Stomach (tissue), 9 donors: ENCODE data around the gene USP36. TPM values are rescaled to one million over a fixed set of nuclear protein-coding genes. Genes with fewer than 3 reads are reported as not detected.
"Not testable (repeated sequence)": the region's sequence is repeated elsewhere in the genome, so short reads cannot be mapped to it uniquely, and the experiment has no call there.

ENCODE experiments used
- DNase-seq, 2 donors: peaks; one replicate each; pipeline versions ENCODE4 v3.0.0 to v3.0.0-alpha.2; 2013 to 2019
- H3K27ac ChIP-seq, 5 donors: fragments of 200-600 bp in 4 of 5; sonication (generic) in 4 of 5; one replicate each; pipeline ENCODE4 v1.5.1; 2013 to 2019; ENCODE audit warnings: mild to moderate bottlenecking in 1 of 5, moderate library complexity in 1 of 5
- H3K27me3 ChIP-seq, 3 donors: fragments of 200-600 bp; sonication (generic); one replicate each; pipeline ENCODE4 v1.5.1; 2017 to 2019; ENCODE audit warnings: mixed run types in 1 of 3
- H3K36me3 ChIP-seq, 4 donors: fragments of 200-600 bp; sonication (generic); 1 replicate in 3 of 4; 2 replicates in 1 of 4; pipeline ENCODE4 v1.5.1; 2016 to 2019
- H3K4me1 ChIP-seq, 4 donors: fragments of 200-600 bp; sonication (generic); one replicate each; pipeline ENCODE4 v1.5.1; 2016 to 2019
- H3K4me3 ChIP-seq, 4 donors: fragments of 200-600 bp; sonication (generic) in 3 of 4; one replicate each; pipeline ENCODE4 v1.5.1; 2016 to 2019; ENCODE audit warnings: mild to moderate bottlenecking in 1 of 4
- H3K9me3 ChIP-seq, 4 donors: fragments of 200-600 bp; sonication (generic); one replicate each; pipeline ENCODE4 v1.5.1; 2016 to 2019
- EP300 ChIP-seq: sonication (generic); formaldehyde crosslinking; IDR thresholded peaks from one replicate; pipeline ENCODE4 v1.6.1; 2017; ENCODE audit warnings: antibody characterized with exemption
- POLR2A ChIP-seq, 4 donors: fragments of 450-650 bp; IDR thresholded peaks; one replicate each; pipeline ENCODE4 v1.6.1; 2016; ENCODE audit warnings: antibody characterized with exemption in 4 of 4, control low read depth in 2 of 4, mild to moderate bottlenecking in 1 of 4, moderate library complexity in 1 of 4
- POLR2AphosphoS5 ChIP-seq, 3 donors: sonication (generic); formaldehyde crosslinking; IDR thresholded peaks; one replicate each; pipeline ENCODE4 v1.6.1; 2016; ENCODE audit warnings: antibody characterized with exemption in 3 of 3
- WGBS, 5 donors: extraction: QIAGEN DNeasy Blood & Tissue Kit in 3 of 5; methylation state at CpG; one replicate each; pipeline versions ENCODE4 v1.1.5 to v1.1.7; 2013 to 2018; 5-methylcytosine and 5-hydroxymethylcytosine counted together
- intact Hi-C: fragments of 100-400 bp; cut with DNase I; formaldehyde crosslinking; loops from one replicate; pipeline ENCODE4 v1.15.1; 2023; ENCODE audit warnings: low total_unique reads
- polyA plus RNA-seq, 3 donors: library from polyadenylated mRNA; stranded (reverse); fragments of 200-250 nt; gene quantifications; one replicate each; pipeline ENCODE4 v1.2.3, GENCODE V29; 2013
- total RNA-seq, 5 donors: library from RNA; depleted of rRNA; stranded (reverse); fragments of >200 nt; gene quantifications; one replicate each; pipeline versions ENCODE4 v1.1.0 to v1.2.3, GENCODE V29; 2014 to 2016
- TF ChIP-seq, protein P1 (sequence below), 7 experiments: fragments of 450-650 bp in 4 of 7; fragments of 200-600 bp in 3 of 7; sonication (generic) in 3 of 7; IDR thresholded peaks; one replicate each; pipeline ENCODE4 v1.5.1; 2016 to 2019; ENCODE audit warnings: antibody characterized with exemption in 7 of 7, control low read depth in 2 of 7, mild to moderate bottlenecking in 1 of 7
- donor health status: healthy with polysubstance abuse.
- donor health status: Bipolar disorder and iron deficiency.
- donor health status: healthy.

Gene USP36
- total and polyA plus RNA-seq, 8 donors, result 14.2 to 106 (median 34.8) TPM

DNA sequence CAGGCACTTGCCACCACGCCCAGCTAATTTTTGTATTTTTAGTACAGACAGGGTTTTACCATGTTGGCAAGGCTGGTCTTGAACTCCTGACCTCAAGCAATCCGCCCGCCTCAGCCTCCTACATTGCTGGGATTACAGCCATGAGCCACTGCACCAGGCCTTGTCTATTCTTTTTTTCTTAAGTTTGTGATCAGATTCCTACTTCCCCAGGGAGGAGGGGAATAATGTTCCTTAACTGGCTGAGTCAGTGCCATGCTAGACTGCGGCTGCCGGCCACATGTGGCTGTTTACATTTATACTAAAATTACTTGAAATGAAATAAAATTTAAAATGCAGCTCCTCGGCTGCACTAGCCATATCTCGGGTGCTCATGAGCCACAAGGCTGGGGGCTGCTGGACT is 27.8 kb upstream of the USP36 start:
- WGBS, 5 donors, result 70 to 88% (median 75%) methylated on average over 7 of the region's 7 CpGs
- TF ChIP-seq POLR2A (IDR thresholded peaks at IDR 0.05) (no peak), EP300 (no peak), POLR2AphosphoS5 (IDR thresholded peaks at IDR 0.05) (no peak)
- TF ChIP-seq, protein P1, sequence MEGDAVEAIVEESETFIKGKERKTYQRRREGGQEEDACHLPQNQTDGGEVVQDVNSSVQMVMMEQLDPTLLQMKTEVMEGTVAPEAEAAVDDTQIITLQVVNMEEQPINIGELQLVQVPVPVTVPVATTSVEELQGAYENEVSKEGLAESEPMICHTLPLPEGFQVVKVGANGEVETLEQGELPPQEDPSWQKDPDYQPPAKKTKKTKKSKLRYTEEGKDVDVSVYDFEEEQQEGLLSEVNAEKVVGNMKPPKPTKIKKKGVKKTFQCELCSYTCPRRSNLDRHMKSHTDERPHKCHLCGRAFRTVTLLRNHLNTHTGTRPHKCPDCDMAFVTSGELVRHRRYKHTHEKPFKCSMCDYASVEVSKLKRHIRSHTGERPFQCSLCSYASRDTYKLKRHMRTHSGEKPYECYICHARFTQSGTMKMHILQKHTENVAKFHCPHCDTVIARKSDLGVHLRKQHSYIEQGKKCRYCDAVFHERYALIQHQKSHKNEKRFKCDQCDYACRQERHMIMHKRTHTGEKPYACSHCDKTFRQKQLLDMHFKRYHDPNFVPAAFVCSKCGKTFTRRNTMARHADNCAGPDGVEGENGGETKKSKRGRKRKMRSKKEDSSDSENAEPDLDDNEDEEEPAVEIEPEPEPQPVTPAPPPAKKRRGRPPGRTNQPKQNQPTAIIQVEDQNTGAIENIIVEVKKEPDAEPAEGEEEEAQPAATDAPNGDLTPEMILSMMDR (IDR thresholded peaks at IDR 0.05), result no peak
- intact Hi-C loops, result loop anchor here (5.0 kb wide), 1 partner anchor 104 kb away; no protein-coding TSS in a partner anchor

DNA sequence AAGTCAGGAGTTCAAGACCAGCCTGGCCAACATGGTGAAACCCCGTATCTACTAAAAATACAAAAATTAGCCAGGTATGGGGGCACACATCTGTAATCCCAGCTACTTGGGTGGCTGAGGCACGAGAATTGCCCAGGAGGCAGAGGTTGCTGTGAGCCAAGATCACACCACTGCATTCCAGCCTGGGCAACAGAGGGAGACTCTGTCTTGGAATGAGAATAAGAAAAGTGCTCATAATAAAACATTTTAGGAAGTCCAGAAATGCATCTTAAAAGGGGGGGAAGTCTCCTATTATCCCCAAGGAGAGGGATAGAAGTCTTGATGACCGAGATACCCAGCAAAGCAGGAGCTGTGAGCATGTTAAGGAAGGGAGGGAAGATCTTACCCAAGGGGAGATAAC is 26.4 kb upstream of the USP36 start:
- intact Hi-C loops, result loop anchor here (5.0 kb wide), 1 partner anchor 105 kb away; no protein-coding TSS in a partner anchor
- WGBS, 5 donors, result 78 to 89% (median 88%) methylated on average over 3 of the region's 3 CpGs
- peak overlapping the region in 2 of 5 donors; percentile 17 to 55 for H3K27ac ChIP-seq

More for the DNA sequence above, 27.8 kb upstream of the USP36 start:
- H3K36me3 ChIP-seq, result peaks cover 13 to 69% (median 60%) of the 10 kb centered on the region in 4 donors
- no peak for DNase-seq
- no peaks in the 10 kb centered on the region for H3K9me3 ChIP-seq
- H3K4me3 ChIP-seq, result no peak overlapping the region
- H3K27me3 ChIP-seq, result no peaks in the 10 kb centered on the region
- peaks cover 11 to 37% (median 17%) of the 10 kb centered on the region in 4 donors for H3K4me1 ChIP-seq
- H3K27ac ChIP-seq, result peak overlapping the region in 1 of 5 donors; percentile 10

DNA sequence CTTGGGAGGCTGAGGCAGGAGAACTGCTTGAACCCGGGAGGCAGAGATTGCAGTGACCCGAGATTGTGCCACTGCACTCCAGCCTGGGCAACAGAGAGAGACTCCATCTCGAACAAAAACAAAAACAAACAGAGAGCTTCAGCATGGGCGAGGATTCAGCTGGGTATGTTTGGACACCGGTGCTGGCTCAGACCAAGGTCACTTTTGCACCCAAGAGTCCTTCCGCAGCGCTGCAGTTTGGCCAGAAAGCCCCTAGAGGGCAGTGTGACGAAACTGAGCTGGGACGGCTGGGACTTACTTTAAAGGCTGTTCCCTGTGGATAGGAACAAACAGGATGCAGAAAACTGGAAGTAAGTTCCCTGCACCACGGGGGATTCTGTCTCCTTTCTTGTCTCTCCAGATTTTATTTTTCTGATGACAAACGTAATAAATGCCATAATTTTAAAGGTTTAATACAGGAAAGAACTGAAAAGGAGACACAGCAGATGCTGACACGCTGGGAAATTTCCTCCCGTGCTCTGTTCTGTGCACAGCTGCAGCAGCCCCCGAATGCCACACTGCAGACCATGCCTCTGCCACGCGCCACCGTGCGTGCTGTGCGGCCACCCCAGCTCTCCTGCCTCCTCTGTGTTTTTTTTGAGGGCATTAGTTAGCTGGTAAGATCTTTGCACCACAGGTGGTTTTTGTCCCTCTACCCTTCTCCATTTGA is 25.2 kb upstream of the USP36 start:
- DNase-seq, result peak; percentile 89 to 91
- WGBS, 5 donors, result 19 to 27% (median 25%) methylated on average over 19 of the region's 19 CpGs
- Histone ChIP-seq H3K27ac (peak overlapping the region in 2 of 5 donors; percentile 17 to 55), H3K9me3 (no peaks in the 10 kb centered on the region), H3K27me3 (no peaks in the 10 kb centered on the region), H3K4me3 (peak overlapping the region in 1 of 4 donors; percentile 24), H3K36me3 (peaks cover 9 to 44% (median 36%) of the 10 kb centered on the region in 4 donors), H3K4me1 (peaks cover 11 to 59% (median 25%) of the 10 kb centered on the region in 4 donors)
- intact Hi-C loops, result loop anchor here (5.0 kb wide), 1 partner anchor 106 kb away; no protein-coding TSS in a partner anchor
- TF ChIP-seq, protein P1 (IDR thresholded peaks at IDR 0.05), result peak in 5 of 7 experiments; percentile 79 to 97 (median 90)
- peak in 1 of 3 donors; percentile 81 for TF ChIP-seq POLR2AphosphoS5 (IDR thresholded peaks at IDR 0.05)
- no peak for TF ChIP-seq POLR2A (IDR thresholded peaks at IDR 0.05)
- TF ChIP-seq EP300, result no peak

More for the DNA sequence above, 26.4 kb upstream of the USP36 start:
- not testable (repeated sequence) for H3K9me3 ChIP-seq, DNase-seq, H3K4me3 ChIP-seq, H3K27me3 ChIP-seq
- peaks cover 11 to 47% (median 20%) of the 10 kb centered on the region in 4 donors for H3K4me1 ChIP-seq
- peaks cover 12 to 56% (median 47%) of the 10 kb centered on the region in 4 donors for H3K36me3 ChIP-seq

DNA sequence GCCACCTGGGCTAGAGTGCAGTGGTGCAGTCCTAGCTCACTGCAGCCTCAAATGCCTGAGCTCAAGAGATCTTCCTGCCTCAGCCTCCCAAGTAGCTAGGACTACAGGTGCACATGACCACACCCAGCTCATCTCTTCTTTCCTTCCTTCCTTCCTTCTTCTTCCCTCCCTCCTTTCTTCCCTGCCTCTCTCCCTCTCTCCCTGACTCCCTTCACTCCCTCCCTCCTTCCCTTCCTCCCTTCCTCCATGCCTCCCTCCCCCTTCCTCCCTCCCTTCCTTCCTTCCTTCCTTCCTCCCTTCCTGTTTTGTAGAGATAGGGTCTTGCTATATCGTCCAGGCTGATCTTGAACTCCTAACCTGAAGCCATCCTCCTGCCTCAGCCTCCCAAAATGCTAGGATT is 23.5 kb upstream of the USP36 start:
- H3K27me3 ChIP-seq, result no peaks in the 10 kb centered on the region
- H3K9me3 ChIP-seq, result no peaks in the 10 kb centered on the region
- WGBS, 5 donors, result 50 to 71% (median 67%) methylated on average over 1 of the region's 1 CpG
- H3K36me3 ChIP-seq, result peaks cover 5 to 31% (median 23%) of the 10 kb centered on the region in 4 donors
- intact Hi-C loops, result no loop called here
- H3K4me1 ChIP-seq, result peaks cover 11 to 59% (median 25%) of the 10 kb centered on the region in 4 donors
- no peak for TF ChIP-seq POLR2A (IDR thresholded peaks at IDR 0.05)
- TF ChIP-seq EP300, result no peak
- TF ChIP-seq POLR2AphosphoS5 (IDR thresholded peaks at IDR 0.05), result no peak
- TF ChIP-seq, protein P1 (IDR thresholded peaks at IDR 0.05), result no peak
- DNase-seq, result no peak
- H3K4me3 ChIP-seq, result no peak overlapping the region
- H3K27ac ChIP-seq, result peak overlapping the region in 3 of 5 donors; percentile 14 to 88 (median 86)
